GM10266 (cell line): ENCODE data around the gene CDH13.

Source experiments
- DNase-seq: peaks from one replicate; pipeline ENCODE4 v3.0.0; 2012; ENCODE audit errors: extremely low spot score
- TF ChIP-seq, protein P1 (sequence below): IDR thresholded peaks from 2 replicates; pipeline ENCODE4 v1.5.1; 2012; ENCODE audit warnings: mild to moderate bottlenecking, low read depth; ENCODE audit not compliant: control insufficient read depth, insufficient read depth; ENCODE audit errors: missing control alignments

Gene CDH13

DNA sequence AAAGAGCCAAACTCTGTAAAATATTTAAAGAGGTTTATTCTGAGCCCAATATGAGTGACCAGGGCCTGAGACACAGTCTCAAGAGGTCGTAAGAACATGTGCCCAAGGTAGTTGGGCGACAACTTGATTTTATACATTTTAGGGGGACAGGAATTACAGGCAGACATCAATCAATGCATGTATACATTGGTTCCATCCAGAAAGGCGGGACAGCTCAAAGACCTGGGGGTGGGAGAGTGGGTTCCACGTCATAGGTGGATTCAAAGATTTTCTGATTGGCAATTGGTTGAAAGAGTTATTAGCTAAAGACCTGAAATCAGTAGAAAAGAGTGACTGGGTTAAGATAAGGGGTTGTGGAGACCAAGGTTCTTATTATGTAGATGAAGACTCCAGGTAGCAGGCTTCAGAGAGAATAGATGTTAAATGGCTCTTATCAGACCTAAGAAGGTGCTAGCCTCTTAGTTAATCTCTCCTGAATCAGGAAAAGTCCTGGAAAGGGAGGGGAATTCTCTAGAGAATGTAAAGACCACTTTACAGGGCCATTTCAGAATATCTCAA, 1213.4 kb downstream of the CDH13 start:
- TF ChIP-seq, protein P1, sequence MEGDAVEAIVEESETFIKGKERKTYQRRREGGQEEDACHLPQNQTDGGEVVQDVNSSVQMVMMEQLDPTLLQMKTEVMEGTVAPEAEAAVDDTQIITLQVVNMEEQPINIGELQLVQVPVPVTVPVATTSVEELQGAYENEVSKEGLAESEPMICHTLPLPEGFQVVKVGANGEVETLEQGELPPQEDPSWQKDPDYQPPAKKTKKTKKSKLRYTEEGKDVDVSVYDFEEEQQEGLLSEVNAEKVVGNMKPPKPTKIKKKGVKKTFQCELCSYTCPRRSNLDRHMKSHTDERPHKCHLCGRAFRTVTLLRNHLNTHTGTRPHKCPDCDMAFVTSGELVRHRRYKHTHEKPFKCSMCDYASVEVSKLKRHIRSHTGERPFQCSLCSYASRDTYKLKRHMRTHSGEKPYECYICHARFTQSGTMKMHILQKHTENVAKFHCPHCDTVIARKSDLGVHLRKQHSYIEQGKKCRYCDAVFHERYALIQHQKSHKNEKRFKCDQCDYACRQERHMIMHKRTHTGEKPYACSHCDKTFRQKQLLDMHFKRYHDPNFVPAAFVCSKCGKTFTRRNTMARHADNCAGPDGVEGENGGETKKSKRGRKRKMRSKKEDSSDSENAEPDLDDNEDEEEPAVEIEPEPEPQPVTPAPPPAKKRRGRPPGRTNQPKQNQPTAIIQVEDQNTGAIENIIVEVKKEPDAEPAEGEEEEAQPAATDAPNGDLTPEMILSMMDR = no peak
- no peak for DNase-seq

DNA sequence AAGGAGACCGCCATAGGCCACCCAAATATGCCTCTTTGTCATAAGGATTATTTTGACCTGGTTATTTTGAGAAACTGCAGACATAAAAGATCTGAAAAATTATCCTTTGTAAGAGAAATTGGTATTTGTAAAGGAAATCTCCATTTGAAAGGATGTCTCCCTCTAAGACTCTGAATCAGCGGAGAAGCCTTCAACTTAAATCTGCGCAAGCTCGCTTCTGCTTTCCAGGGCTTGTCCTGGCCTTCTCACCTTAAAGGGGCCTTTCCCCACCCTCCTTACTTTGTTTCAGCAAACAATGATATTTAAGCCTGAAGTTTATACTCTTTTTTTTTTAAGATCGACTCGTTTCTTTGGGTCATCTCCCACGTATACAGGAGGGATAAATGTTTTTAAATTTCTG, 1215.5 kb downstream of the CDH13 start:
- TF ChIP-seq, protein P1 = no peak
- DNase-seq = no peak

DNA sequence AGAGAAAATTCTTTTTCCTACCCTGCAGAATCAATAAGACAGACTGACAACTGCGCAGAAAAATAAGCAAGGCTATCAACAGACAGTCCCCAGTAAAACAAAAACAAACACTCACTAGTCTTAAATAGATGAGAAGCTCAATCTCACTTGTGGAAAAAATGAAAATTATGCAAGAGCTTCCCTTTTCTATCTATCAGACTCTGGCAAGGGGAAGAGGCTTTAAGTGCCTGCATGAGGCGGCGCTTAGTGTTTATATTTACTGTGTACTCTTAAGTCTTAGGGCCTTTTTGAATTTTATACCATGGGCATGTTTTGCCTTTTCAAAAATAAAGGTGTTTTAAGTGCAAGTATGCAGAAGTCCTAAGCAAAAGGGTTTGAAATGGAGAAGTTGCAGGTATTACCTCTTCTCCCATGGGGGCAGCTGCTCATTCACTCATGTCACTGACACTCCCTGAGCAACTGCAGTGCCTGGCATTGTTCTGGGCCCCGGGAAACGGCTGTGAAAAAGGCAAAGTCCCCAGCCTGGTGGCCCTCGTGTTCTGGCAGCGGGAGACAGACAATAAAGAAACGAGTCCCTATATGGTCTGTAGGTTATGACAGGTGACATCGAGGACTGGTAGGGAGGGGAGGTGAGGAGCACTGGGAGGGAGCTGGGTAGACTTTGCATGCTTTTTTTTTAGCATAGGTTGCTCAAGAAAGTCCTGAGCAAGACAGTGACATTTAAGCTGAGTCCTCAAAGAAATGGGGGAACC, 1216.2 kb downstream of the CDH13 start:
- no peak for DNase-seq
- TF ChIP-seq, protein P1 = no peak

DNA sequence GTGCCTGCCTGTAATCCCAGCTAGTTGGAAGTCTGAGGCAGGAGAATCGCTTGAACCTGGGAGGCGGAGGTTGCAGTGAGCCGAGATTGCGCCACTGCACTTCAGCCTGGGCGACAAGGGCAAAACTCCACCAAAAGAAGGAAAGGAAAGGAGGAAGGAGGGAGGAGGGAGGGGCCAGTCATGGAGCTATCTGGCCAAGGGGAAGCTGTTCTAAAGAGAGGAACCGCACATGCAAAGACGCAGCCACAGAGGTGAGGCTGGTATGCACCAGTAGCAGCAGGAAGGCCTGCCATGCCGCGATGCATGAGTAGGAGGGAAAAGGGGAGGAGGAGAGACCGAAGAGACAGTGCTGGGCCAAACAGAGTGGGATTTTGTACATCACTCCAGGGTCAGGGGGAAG, 1216.9 kb downstream of the CDH13 start:
- no peak for DNase-seq
- TF ChIP-seq, protein P1 = no peak

DNA sequence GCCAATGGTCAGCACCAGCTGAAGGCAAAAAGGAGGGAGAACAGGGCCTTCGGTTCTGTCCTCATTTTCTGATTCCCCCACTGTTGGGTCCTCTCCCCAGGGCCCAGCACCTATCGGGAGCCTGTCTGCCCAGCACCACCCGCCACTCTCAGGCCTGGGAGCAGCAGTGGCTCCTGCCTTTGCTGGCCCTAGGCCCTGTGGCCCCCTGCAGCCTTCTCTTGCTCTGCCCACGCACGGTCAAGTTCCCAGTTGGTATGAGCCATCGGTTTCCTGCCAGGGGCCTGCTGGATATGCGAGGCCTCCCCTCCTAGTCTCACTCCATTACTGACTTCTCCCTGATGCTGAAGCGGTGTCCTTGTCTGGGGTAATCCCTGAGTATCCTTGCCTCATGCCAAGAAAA, 1218.5 kb downstream of the CDH13 start:
- TF ChIP-seq, protein P1 = no peak
- DNase-seq = no peak

DNA sequence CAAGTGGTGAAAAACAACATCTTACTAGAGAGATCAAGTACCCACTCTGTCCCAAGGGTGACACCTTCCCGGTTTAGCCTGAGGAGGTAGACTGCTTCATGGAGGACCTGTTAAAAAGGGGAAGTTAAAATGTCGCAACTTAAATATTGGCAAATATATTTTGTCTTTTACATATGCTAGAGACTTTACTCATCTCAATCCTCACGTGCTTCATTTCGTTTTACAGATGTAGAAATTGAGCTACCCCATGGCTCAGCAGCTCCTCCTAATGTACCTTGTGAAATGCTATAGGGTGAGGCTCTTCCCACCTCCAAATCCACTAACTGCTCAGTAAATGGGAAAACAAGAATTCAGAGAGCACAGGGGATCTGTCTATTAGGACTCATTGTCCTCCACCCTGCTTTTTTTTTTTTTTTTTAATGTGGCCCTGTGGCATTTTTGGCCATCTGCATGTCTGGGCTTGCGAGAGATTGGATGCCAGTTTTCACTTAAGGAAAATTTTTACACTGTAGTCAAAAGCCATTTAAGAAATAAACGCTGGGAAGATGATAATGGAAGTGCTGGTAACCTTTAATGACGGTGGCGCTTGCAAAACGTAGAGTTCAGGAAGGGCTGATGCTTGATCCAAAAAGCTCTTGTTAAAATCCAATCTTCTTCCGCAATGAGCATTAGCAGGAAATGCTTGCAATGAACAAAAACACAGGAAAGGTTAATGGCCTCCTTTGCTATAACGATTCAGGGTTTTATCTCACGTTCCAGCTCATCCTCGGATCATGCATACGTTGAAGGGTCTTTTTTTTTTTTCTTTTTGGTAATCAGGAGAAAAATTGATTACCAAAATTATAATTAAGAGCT, 1220.8 kb downstream of the CDH13 start:
- DNase-seq = no peak
- TF ChIP-seq, protein P1 = no peak
